Left kidney (tissue), 2 donors: ENCODE results near the gene MCCD1. TPM values are rescaled to one million over a fixed set of nuclear protein-coding genes. Genes with fewer than 3 reads are reported as not detected.

ENCODE experiments used
- DNase-seq: peaks from one replicate; pipeline ENCODE4 v3.0.0-alpha.2; 2013
- polyA plus RNA-seq: library from polyadenylated mRNA; unstranded; fragments of 120-200 nt; gene quantifications from one replicate; pipeline ENCODE4 v1.2.1, GENCODE V29; 2013; ENCODE audit not compliant: insufficient read length

The MCCD1 gene
- polyA plus RNA-seq, 1 donor: 11.9 TPM

GRCh38 chr6:31568537-31568961 lies 39.8 kb downstream of the MCCD1 start:
- no peak for DNase-seq

DNA sequence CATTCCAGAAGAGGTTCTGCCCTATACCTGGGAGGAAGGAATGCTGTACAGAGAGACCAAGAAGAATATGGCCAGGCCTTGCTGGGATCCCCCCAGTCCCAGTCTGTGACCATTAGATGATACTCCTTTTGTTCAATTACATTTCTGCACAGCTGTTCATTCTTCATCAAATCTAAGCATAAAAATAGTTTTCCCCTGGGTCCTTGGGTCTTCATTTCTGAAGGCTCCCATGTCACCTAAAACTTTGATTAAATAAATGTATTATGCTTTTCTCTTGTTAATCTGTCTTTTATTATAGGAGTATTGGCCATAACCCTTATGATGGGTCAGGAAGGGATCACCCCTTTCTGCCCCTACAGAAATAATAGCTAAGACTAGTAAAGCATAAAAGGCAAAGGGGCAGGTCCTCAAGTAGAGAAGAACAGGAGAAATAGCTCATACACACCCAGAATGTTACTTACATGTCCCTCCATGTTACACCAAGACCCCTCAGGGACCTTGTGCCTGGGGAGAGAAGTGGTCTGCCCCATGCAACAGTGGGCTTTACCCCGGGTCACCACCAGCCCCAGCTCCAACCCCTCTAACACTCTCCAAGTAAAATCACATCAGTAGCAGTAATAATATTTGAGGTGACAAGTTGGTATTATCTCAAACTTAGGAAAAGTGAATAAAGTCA lies 41.2 kb downstream of the MCCD1 start:
- DNase-seq: no peak

DNA sequence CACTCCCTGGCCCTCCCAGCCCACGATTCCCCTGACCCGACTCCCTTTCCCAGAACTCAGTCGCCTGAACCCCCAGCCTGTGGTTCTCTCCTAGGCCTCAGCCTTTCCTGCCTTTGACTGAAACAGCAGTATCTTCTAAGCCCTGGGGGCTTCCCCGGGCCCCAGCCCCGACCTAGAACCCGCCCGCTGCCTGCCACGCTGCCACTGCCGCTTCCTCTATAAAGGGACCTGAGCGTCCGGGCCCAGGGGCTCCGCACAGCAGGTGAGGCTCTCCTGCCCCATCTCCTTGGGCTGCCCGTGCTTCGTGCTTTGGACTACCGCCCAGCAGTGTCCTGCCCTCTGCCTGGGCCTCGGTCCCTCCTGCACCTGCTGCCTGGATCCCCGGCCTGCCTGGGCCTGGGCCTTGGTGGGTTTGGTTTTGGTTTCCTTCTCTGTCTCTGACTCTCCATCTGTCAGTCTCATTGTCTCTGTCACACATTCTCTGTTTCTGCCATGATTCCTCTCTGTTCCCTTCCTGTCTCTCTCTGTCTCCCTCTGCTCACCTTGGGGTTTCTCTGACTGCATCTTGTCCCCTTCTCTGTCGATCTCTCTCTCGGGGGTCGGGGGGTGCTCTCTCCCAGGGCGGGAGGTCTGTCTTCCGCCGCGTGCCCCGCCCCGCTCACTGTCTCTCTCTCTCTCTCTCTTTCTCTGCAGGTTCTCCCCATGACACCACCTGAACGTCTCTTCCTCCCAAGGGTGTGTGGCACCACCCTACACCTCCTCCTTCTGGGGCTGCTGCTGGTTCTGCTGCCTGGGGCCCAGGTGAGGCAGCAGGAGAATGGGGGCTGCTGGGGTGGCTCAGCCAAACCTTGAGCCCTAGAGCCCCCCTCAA lies 43.5 kb downstream of the MCCD1 start, which contains the start of gene LTA:
Gene LTA (plus strand): TSS at position 249 of the 871 bp plus-strand sequence. CDS start 454 bp downstream, at position 703.
- DNase-seq: no peak

DNA sequence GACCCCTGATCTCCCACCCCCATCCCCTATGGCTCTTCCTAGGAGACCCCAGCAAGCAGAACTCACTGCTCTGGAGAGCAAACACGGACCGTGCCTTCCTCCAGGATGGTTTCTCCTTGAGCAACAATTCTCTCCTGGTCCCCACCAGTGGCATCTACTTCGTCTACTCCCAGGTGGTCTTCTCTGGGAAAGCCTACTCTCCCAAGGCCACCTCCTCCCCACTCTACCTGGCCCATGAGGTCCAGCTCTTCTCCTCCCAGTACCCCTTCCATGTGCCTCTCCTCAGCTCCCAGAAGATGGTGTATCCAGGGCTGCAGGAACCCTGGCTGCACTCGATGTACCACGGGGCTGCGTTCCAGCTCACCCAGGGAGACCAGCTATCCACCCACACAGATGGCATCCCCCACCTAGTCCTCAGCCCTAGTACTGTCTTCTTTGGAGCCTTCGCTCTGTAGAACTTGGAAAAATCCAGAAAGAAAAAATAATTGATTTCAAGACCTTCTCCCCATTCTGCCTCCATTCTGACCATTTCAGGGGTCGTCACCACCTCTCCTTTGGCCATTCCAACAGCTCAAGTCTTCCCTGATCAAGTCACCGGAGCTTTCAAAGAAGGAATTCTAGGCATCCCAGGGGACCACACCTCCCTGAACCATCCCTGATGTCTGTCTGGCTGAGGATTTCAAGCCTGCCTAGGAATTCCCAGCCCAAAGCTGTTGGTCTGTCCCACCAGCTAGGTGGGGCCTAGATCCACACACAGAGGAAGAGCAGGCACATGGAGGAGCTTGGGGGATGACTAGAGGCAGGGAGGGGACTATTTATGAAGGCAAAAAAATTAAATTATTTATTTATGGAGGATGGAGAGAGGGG lies 44.7 kb downstream of the MCCD1 start:
- no peak for DNase-seq

DNA sequence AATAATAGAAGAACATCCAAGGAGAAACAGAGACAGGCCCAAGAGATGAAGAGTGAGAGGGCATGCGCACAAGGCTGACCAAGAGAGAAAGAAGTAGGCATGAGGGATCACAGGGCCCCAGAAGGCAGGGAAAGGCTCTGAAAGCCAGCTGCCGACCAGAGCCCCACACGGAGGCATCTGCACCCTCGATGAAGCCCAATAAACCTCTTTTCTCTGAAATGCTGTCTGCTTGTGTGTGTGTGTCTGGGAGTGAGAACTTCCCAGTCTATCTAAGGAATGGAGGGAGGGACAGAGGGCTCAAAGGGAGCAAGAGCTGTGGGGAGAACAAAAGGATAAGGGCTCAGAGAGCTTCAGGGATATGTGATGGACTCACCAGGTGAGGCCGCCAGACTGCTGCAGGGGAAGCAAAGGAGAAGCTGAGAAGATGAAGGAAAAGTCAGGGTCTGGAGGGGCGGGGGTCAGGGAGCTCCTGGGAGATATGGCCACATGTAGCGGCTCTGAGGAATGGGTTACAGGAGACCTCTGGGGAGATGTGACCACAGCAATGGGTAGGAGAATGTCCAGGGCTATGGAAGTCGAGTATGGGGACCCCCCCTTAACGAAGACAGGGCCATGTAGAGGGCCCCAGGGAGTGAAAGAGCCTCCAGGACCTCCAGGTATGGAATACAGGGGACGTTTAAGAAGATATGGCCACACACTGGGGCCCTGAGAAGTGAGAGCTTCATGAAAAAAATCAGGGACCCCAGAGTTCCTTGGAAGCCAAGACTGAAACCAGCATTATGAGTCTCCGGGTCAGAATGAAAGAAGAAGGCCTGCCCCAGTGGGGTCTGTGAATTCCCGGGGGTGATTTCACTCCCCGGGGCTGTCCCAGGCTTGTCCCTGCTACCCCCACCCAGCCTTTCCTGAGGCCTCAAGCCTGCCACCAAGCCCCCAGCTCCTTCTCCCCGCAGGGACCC lies 45.6 kb downstream of the MCCD1 start:
- DNase-seq: no peak

DNA sequence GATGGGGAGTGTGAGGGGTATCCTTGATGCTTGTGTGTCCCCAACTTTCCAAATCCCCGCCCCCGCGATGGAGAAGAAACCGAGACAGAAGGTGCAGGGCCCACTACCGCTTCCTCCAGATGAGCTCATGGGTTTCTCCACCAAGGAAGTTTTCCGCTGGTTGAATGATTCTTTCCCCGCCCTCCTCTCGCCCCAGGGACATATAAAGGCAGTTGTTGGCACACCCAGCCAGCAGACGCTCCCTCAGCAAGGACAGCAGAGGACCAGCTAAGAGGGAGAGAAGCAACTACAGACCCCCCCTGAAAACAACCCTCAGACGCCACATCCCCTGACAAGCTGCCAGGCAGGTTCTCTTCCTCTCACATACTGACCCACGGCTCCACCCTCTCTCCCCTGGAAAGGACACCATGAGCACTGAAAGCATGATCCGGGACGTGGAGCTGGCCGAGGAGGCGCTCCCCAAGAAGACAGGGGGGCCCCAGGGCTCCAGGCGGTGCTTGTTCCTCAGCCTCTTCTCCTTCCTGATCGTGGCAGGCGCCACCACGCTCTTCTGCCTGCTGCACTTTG lies 46.7 kb downstream of the MCCD1 start, which contains the start of gene TNF:
Gene TNF (plus strand): TSS at position 231 of the 567 bp plus-strand sequence. CDS start 177 bp downstream, at position 408.
- no peak for DNase-seq

DNA sequence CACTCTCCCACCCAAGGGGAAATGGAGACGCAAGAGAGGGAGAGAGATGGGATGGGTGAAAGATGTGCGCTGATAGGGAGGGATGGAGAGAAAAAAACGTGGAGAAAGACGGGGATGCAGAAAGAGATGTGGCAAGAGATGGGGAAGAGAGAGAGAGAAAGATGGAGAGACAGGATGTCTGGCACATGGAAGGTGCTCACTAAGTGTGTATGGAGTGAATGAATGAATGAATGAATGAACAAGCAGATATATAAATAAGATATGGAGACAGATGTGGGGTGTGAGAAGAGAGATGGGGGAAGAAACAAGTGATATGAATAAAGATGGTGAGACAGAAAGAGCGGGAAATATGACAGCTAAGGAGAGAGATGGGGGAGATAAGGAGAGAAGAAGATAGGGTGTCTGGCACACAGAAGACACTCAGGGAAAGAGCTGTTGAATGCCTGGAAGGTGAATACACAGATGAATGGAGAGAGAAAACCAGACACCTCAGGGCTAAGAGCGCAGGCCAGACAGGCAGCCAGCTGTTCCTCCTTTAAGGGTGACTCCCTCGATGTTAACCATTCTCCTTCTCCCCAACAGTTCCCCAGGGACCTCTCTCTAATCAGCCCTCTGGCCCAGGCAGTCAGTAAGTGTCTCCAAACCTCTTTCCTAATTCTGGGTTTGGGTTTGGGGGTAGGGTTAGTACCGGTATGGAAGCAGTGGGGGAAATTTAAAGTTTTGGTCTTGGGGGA lies 47.4 kb downstream of the MCCD1 start:
- DNase-seq: no peak

DNA sequence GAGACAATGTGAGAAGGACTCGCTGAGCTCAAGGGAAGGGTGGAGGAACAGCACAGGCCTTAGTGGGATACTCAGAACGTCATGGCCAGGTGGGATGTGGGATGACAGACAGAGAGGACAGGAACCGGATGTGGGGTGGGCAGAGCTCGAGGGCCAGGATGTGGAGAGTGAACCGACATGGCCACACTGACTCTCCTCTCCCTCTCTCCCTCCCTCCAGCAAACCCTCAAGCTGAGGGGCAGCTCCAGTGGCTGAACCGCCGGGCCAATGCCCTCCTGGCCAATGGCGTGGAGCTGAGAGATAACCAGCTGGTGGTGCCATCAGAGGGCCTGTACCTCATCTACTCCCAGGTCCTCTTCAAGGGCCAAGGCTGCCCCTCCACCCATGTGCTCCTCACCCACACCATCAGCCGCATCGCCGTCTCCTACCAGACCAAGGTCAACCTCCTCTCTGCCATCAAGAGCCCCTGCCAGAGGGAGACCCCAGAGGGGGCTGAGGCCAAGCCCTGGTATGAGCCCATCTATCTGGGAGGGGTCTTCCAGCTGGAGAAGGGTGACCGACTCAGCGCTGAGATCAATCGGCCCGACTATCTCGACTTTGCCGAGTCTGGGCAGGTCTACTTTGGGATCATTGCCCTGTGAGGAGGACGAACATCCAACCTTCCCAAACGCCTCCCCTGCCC lies 48.3 kb downstream of the MCCD1 start:
- DNase-seq: no peak

DNA sequence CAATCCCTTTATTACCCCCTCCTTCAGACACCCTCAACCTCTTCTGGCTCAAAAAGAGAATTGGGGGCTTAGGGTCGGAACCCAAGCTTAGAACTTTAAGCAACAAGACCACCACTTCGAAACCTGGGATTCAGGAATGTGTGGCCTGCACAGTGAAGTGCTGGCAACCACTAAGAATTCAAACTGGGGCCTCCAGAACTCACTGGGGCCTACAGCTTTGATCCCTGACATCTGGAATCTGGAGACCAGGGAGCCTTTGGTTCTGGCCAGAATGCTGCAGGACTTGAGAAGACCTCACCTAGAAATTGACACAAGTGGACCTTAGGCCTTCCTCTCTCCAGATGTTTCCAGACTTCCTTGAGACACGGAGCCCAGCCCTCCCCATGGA lies 48.8 kb downstream of the MCCD1 start:
- DNase-seq: no peak

DNA sequence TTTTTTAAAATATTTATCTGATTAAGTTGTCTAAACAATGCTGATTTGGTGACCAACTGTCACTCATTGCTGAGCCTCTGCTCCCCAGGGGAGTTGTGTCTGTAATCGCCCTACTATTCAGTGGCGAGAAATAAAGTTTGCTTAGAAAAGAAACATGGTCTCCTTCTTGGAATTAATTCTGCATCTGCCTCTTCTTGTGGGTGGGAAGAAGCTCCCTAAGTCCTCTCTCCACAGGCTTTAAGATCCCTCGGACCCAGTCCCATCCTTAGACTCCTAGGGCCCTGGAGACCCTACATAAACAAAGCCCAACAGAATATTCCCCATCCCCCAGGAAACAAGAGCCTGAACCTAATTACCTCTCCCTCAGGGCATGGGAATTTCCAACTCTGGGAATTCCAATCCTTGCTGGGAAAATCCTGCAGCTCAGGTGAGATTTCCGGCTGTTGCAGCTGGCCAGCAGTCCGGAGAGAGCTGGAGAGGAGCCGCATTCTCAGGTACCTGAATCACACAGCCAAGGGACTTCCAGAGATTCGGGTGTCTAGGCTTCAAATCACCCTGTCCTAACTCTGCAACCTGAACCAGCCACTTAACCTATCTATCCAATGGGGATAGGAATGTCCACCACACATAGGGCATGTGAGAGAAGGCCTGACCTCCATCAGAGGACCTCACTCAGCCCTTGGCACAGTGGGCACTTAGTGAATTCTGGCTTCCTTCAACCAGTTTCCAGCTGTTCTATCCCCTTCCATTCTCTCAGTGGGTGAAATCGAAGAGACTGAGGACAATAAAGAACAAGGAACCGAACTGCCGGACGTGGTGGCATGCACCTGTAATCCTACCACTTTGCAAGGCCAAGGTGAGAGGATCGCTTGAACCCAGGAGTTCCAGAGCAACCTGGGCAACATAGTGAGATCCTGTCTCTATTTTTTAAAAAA lies 49.7 kb downstream of the MCCD1 start:
- DNase-seq: no peak

GRCh38 chr6:31579119-31579505 lies 50.4 kb downstream of the MCCD1 start:
- DNase-seq: no peak

Other genes with a start within 250 kb of the MCCD1 start
- gene HLA-B, start 171.8 kb upstream of the MCCD1 start, polyA plus RNA-seq: 99.6 TPM
- 11.2 TPM for gene MICA, start 125.4 kb upstream of the MCCD1 start, polyA plus RNA-seq
- gene MICB, start 30.8 kb upstream of the MCCD1 start, polyA plus RNA-seq: 2.1 TPM
- gene DDX39B, start 13.0 kb downstream of the MCCD1 start, polyA plus RNA-seq: 785 TPM
- 8.6 TPM for gene ATP6V1G2, start 17.6 kb downstream of the MCCD1 start, polyA plus RNA-seq
- gene NFKBIL1, start 18.6 kb downstream of the MCCD1 start, polyA plus RNA-seq: 15.7 TPM
- gene LTA, start 43.3 kb downstream of the MCCD1 start, polyA plus RNA-seq: 0.40 TPM
- 0.17 TPM for gene TNF, start 46.6 kb downstream of the MCCD1 start, polyA plus RNA-seq
- 0.91 TPM for gene LTB, start 53.5 kb downstream of the MCCD1 start, polyA plus RNA-seq
- 2.6 TPM for gene LST1, start 57.3 kb downstream of the MCCD1 start, polyA plus RNA-seq
- not detected for gene NCR3, start 64.0 kb downstream of the MCCD1 start, polyA plus RNA-seq
- gene AIF1, start 86.3 kb downstream of the MCCD1 start, polyA plus RNA-seq: 60.5 TPM
- 184 TPM for gene PRRC2A, start 91.8 kb downstream of the MCCD1 start, polyA plus RNA-seq
- 242 TPM for gene BAG6, start 123.7 kb downstream of the MCCD1 start, polyA plus RNA-seq
- 95.0 TPM for gene APOM, start 126.9 kb downstream of the MCCD1 start, polyA plus RNA-seq
- 18.2 TPM for gene C6orf47, start 131.8 kb downstream of the MCCD1 start, polyA plus RNA-seq
- 27.5 TPM for gene GPANK1, start 136.0 kb downstream of the MCCD1 start, polyA plus RNA-seq
- 237 TPM for gene CSNK2B, start 137.1 kb downstream of the MCCD1 start, polyA plus RNA-seq
- 31.1 TPM for gene LY6G5B, start 141.0 kb downstream of the MCCD1 start, polyA plus RNA-seq
- 2.7 TPM for gene LY6G5C, start 152.1 kb downstream of the MCCD1 start, polyA plus RNA-seq
- gene ABHD16A, start 174.4 kb downstream of the MCCD1 start, polyA plus RNA-seq: 60.7 TPM
- gene LY6G6F, start 177.9 kb downstream of the MCCD1 start, polyA plus RNA-seq: 0.32 TPM
- not detected for gene LY6G6D, start 186.4 kb downstream of the MCCD1 start, polyA plus RNA-seq
- gene LY6G6C, start 192.8 kb downstream of the MCCD1 start, polyA plus RNA-seq: 1.1 TPM
- 1.7 TPM for gene MPIG6B, start 194.4 kb downstream of the MCCD1 start, polyA plus RNA-seq
- gene DDAH2, start 200.3 kb downstream of the MCCD1 start, polyA plus RNA-seq: 148 TPM
- 268 TPM for gene CLIC1, start 207.6 kb downstream of the MCCD1 start, polyA plus RNA-seq
- 62.2 TPM for gene MSH5, start 211.0 kb downstream of the MCCD1 start, polyA plus RNA-seq
- 16.0 TPM for gene SAPCD1, start 233.7 kb downstream of the MCCD1 start, polyA plus RNA-seq
- gene VWA7, start 248.4 kb downstream of the MCCD1 start, polyA plus RNA-seq: 8.5 TPM